SK-N-SH (cell line): ENCODE data around the gene NETO2. TPM values are rescaled to one million over a fixed set of nuclear protein-coding genes. Genes with fewer than 3 reads are reported as not detected.
"Not testable (repeated sequence)": the region's sequence is repeated elsewhere in the genome, so short reads cannot be mapped to it uniquely, and the experiment has no call there.

Experiments
- CTCF ChIA-PET: fragments of 300-600, 350-600 bp; formaldehyde crosslinking; extraction: SDS; loops from one replicate; lab custom pipeline; 2021; lab: Yijun Ruan, JAX
- POLR2A ChIA-PET: fragments of 350-600 bp; sonication (Branson Sonifier 250); formaldehyde crosslinking; extraction: SDS; loops from one replicate; lab custom pipeline; 2020; ENCODE audit warnings: antibody characterized with exemption, inconsistent platforms; lab: Yijun Ruan, JAX
- DNase-seq: peaks from one replicate; pipeline ENCODE4 v3.0.0; 2012
- H2AFZ ChIP-seq: fragments of 200-600 bp; sonication (generic); 2 replicates; pipeline ENCODE4 v1.8.1; 2016; ENCODE audit warnings: antibody characterized with exemption, mild to moderate bottlenecking, low read depth
- H3F3A ChIP-seq: fragments of 200-600 bp; sonication (generic); replicated peaks from 2 replicates; pipeline ENCODE3; 2016; ENCODE audit warnings: antibody characterized with exemption, mild to moderate bottlenecking; ENCODE audit not compliant: insufficient read depth
- H3K27ac ChIP-seq, 2 experiments: fragments of 200-500 bp in 1 of 2; fragments of 200-600 bp in 1 of 2; sonication (Bioruptor generic) in 1 of 2; sonication (generic), shearing (Covaris generic) in 1 of 2; 2 replicates each; pipeline versions ENCODE4 v1.5.1 to v1.6.1; 2014 to 2016; ENCODE audit warnings: low read depth in 2 of 2, inconsistent platforms in 1 of 2, low read length in 1 of 2, mild to moderate bottlenecking in 1 of 2, mixed read lengths in 1 of 2
- H3K27me3 ChIP-seq: fragments of 200-600 bp; sonication (generic), shearing (Covaris generic); 2 replicates; pipeline ENCODE4 v1.6.1; 2016; ENCODE audit warnings: mixed run types; ENCODE audit not compliant: insufficient read depth
- H3K36me3 ChIP-seq, 2 experiments: fragments of 200-500 bp in 1 of 2; fragments of 200-600 bp in 1 of 2; sonication (Bioruptor generic) in 1 of 2; sonication (generic) in 1 of 2; replicated peaks in 1 of 2; 2 replicates each; pipeline versions ENCODE3 to v1.5.1; 2014 to 2016; ENCODE audit warnings: low read length in 1 of 2, mild to moderate bottlenecking in 1 of 2; ENCODE audit not compliant: insufficient read depth in 2 of 2, control insufficient read depth in 1 of 2
- H3K4me1 ChIP-seq, 2 experiments: fragments of 200-500 bp in 1 of 2; fragments of 200-600 bp in 1 of 2; sonication (Bioruptor generic) in 1 of 2; sonication (generic), shearing (Covaris generic) in 1 of 2; 2 replicates each; pipeline versions ENCODE4 v1.5.1 to v1.6.1; 2014 to 2016; ENCODE audit warnings: low read depth in 1 of 2, low read length in 1 of 2, mixed run types in 1 of 2; ENCODE audit not compliant: insufficient read depth in 2 of 2, control insufficient read depth in 1 of 2
- H3K4me2 ChIP-seq: fragments of 200-600 bp; sonication (generic), shearing (Covaris generic); 2 replicates; pipeline ENCODE4 v1.6.1; 2017; ENCODE audit warnings: mixed run types
- H3K4me3 ChIP-seq, 2 experiments: fragments of 200-500 bp in 1 of 2; fragments of 200-600 bp in 1 of 2; sonication (Bioruptor generic) in 1 of 2; sonication (generic), shearing (Covaris generic) in 1 of 2; 2 replicates each; pipeline versions ENCODE4 v1.5.1 to v1.8.1; 2014 to 2016; ENCODE audit warnings: low read depth in 2 of 2, inconsistent platforms in 1 of 2, low read length in 1 of 2, mild to moderate bottlenecking in 1 of 2, mixed read lengths in 1 of 2, moderate library complexity in 1 of 2
- H3K79me2 ChIP-seq: fragments of 200-600 bp; sonication (generic); 2 replicates; pipeline ENCODE4 v1.8.1; 2017; ENCODE audit warnings: mild to moderate bottlenecking; ENCODE audit not compliant: insufficient read depth
- H3K9ac ChIP-seq: fragments of 200-600 bp; sonication (generic); 2 replicates; pipeline ENCODE4 v1.6.1; 2017; ENCODE audit warnings: mixed run types
- H3K9me2 ChIP-seq: fragments of 200-600 bp; sonication (generic); 2 replicates; pipeline ENCODE4 v1.6.1; 2017; ENCODE audit warnings: mixed run types
- H3K9me3 ChIP-seq: fragments of 200-600 bp; sonication (generic); 2 replicates; pipeline ENCODE4 v1.6.1; 2017; ENCODE audit warnings: mixed run types, mild to moderate bottlenecking, moderate library complexity
- H4K20me1 ChIP-seq: fragments of 200-600 bp; sonication (generic); 2 replicates; pipeline ENCODE4 v1.6.1; 2017; ENCODE audit warnings: mild to moderate bottlenecking, mixed run types; ENCODE audit not compliant: insufficient read depth
- EP300 ChIP-seq, 2 experiments: IDR thresholded peaks; 2 replicates each; pipeline versions ENCODE4 v1.4.0 to v1.6.1; 2012; ENCODE audit warnings: borderline replicate concordance in 1 of 2, low read depth in 1 of 2, low read length in 1 of 2
- FOSL2 ChIP-seq: IDR thresholded peaks from 2 replicates; pipeline ENCODE4 v1.4.0; 2012; ENCODE audit warnings: low read depth, mild to moderate bottlenecking, moderate library complexity, borderline replicate concordance
- FOXJ3 ChIP-seq: sonication (generic); formaldehyde crosslinking; IDR thresholded peaks from 2 replicates; pipeline ENCODE4 v1.5.1; 2020; ENCODE audit warnings: mild to moderate bottlenecking, missing genetic modification reagents
- JUND ChIP-seq: IDR thresholded peaks from 2 replicates; pipeline ENCODE4 v1.4.0; 2012
- MAX ChIP-seq: IDR thresholded peaks from 2 replicates; pipeline ENCODE4 v1.4.0; 2012; ENCODE audit warnings: low read depth
- MEF2A ChIP-seq: IDR thresholded peaks from 2 replicates; pipeline ENCODE4 v1.4.0; 2012; ENCODE audit warnings: low read depth, borderline replicate concordance
- NFIC ChIP-seq: IDR thresholded peaks from 2 replicates; pipeline ENCODE4 v1.4.0; 2012; ENCODE audit warnings: borderline replicate concordance
- PBX3 ChIP-seq: IDR thresholded peaks from 2 replicates; pipeline ENCODE4; 2012
- RAD21 ChIP-seq: IDR thresholded peaks from 2 replicates; pipeline ENCODE4 v1.6.1; 2012; ENCODE audit warnings: mild to moderate bottlenecking, low read length
- RXRA ChIP-seq: IDR thresholded peaks from 2 replicates; pipeline ENCODE4 v1.4.0; 2012; ENCODE audit warnings: low read depth, mild to moderate bottlenecking, borderline replicate concordance
- TCF12 ChIP-seq: IDR thresholded peaks from 2 replicates; pipeline ENCODE4 v1.4.0; 2012
- WGBS: methylation state at CpG from one replicate; pipeline ENCODE4 v1.1.6; 2017; ENCODE audit warnings: low lambda C conversion rate; 5-methylcytosine and 5-hydroxymethylcytosine counted together
- polyA plus RNA-seq, 3 experiments: library from polyadenylated mRNA; depleted of rRNA; stranded (reverse); fragments of >200 nt; gene quantifications; 2 replicates each; pipeline ENCODE4 v1.2.3, GENCODE V29; 2012

Gene NETO2
- polyA plus RNA-seq, 1 of the 3 experiments (the other 2 are of a cell fraction) = 48.8 TPM

GRCh38 chr16:47137925-47138324 lies 5.8 kb downstream of the NETO2 start:
- Histone ChIP-seq H3F3A (peaks cover 15% of the 10 kb centered on the region), H3K4me1 (peaks cover 10 to 15% of the 10 kb centered on the region in 2 experiments), H3K79me2 (peaks cover 88% of the 10 kb centered on the region)
- peak; percentile 44; the same call in 1 of the 2 replicates for TF ChIP-seq RXRA
- H2AFZ ChIP-seq, H3K4me2 ChIP-seq, H4K20me1 ChIP-seq, H3K27me3 ChIP-seq, POLR2A ChIA-PET, H3K36me3 ChIP-seq, H3K4me3 ChIP-seq, H3K9ac ChIP-seq, H3K27ac ChIP-seq, H3K9me2 ChIP-seq, H3K9me3 ChIP-seq, DNase-seq: not testable (repeated sequence)
- 81% methylated on average over 9 of the region's 9 CpGs for WGBS
- CTCF ChIA-PET = interaction anchor here (1.8 to 2.7 kb wide), 2 partner anchors 100 to 980 kb away, joined by 4 to 18 read pairs; no protein-coding TSS in a partner anchor

- Histone ChIP-seq H3K36me3 (no peaks in the 10 kb centered on the region), H3K27me3 (no peaks in the 10 kb centered on the region), H3F3A (peaks cover 6% of the 10 kb centered on the region), H3K27ac (no peak overlapping the region), H3K4me1 (peaks cover 8 to 10% of the 10 kb centered on the region in 2 experiments), H3K4me2 (no peak overlapping the region), H3K4me3 (no peak overlapping the region), H3K9me2 (no peaks in the 10 kb centered on the region), H3K9me3 (no peaks in the 10 kb centered on the region), H4K20me1 (no peaks in the 10 kb centered on the region), H3K79me2 (peaks cover 76% of the 10 kb centered on the region), H2AFZ (no peak overlapping the region), H3K9ac (no peak overlapping the region)
- DNase-seq = no peak
- 75% methylated on average over 8 of the region's 8 CpGs for WGBS
- ChIA-PET CTCF (interaction anchor here (1.0 to 2.7 kb wide), 5 partner anchors 9 to 982 kb away, joined by 3 to 18 read pairs (median 4); no protein-coding TSS in a partner anchor), POLR2A (no interaction called here)
- TF ChIP-seq NFIC (0 out of 2 replicates have a peak, but pooled peaks have one; percentile 33), EP300 (IDR thresholded peaks at IDR 0.05; ENCODE audit: borderline replicate concordance in 1 of 2, low read depth in 1 of 2, low read length in 1 of 2) (no peak), JUND (peak; percentile 48), TCF12 (peak; percentile 41; the same call in 1 of the 2 replicates), RAD21 (no peak), PBX3 (peak; percentile 12; the same call in 1 of the 2 replicates), FOXJ3 (CRISPR knock-in tag) (no peak), MAX (no peak), FOSL2 (peak; percentile 55; the same call in 1 of the 2 replicates), MEF2A (no peak)
Measured at GRCh38 chr16:47136099-47136842, 7.5 kb downstream of the NETO2 start.
